Endothelial cell of umbilical vein (primary cell): ENCODE data around the gene RNU6-9. TPM values are rescaled to one million over a fixed set of nuclear protein-coding genes. Genes with fewer than 3 reads are reported as not detected.

ENCODE experiments used
- BruUV-seq: library from RNA; stranded (reverse); fragments of 400-500 nt; replicated peaks from 2 replicates; lab custom pipeline; 2021; lab: Mats Ljungman, UMichigan
- CTCF ChIA-PET: fragments of 300-600, 350-600 bp; sonication (Branson Sonifier 250); formaldehyde crosslinking; loops from one replicate; lab custom pipeline; 2021; ENCODE audit warnings: antibody characterized with exemption, inconsistent platforms; lab: Charles Lee
- POLR2A ChIA-PET: fragments of 300-600, 350-600 bp; sonication (Branson Sonifier 250); formaldehyde crosslinking; loops from one replicate; lab custom pipeline; 2021; ENCODE audit warnings: antibody characterized with exemption, inconsistent platforms; lab: Charles Lee
- DNase-seq: peaks from one replicate; pipeline ENCODE4 v3.0.0-alpha.2; 2011; ENCODE audit warnings: low read depth, low spot score
- FAIRE-seq: peaks from 2 replicates; lab custom pipeline; 2011; peaks lifted over from hg19 to GRCh38; lab: Jason Lieb, UNC
- H2AFZ ChIP-seq: 2 replicates; pipeline ENCODE4 v1.6.0; 2012; ENCODE audit warnings: low read depth, low read length, control low read depth, inconsistent platforms
- H3K27ac ChIP-seq: 2 replicates; pipeline ENCODE4 v1.5.1; 2011; ENCODE audit warnings: low read depth, mild to moderate bottlenecking, control low read depth, low read length, moderate library complexity; ENCODE audit not compliant: insufficient read depth
- H3K27me3 ChIP-seq, 2 experiments: 2 replicates each; pipeline versions ENCODE4 v1.6.0 to v1.6.1; 2011; ENCODE audit warnings: low read length in 2 of 2, mixed read lengths in 1 of 2; ENCODE audit not compliant: control insufficient read depth in 2 of 2, insufficient read depth in 2 of 2
- H3K36me3 ChIP-seq, 2 experiments: 2 replicates in 1 of 2; 3 replicates in 1 of 2; pipeline ENCODE4 v1.5.1; 2011; ENCODE audit warnings: low read length in 2 of 2, mild to moderate bottlenecking in 1 of 2, moderate library complexity in 1 of 2; ENCODE audit not compliant: control insufficient read depth in 2 of 2, insufficient read depth in 2 of 2; ENCODE audit errors: extremely low read depth in 1 of 2
- H3K4me1 ChIP-seq: 3 replicates; pipeline ENCODE4 v1.5.1; 2011; ENCODE audit warnings: mild to moderate bottlenecking, low read length; ENCODE audit not compliant: control insufficient read depth, insufficient read depth; ENCODE audit errors: extremely low read depth
- H3K4me2 ChIP-seq: 2 replicates; pipeline ENCODE4 v1.6.1; 2011; ENCODE audit warnings: low read length, control low read depth, mixed read lengths; ENCODE audit not compliant: insufficient read depth
- H3K4me3 ChIP-seq, 3 experiments: fragments of 200-600 bp in 1 of 3; sonication (generic), shearing (Covaris generic) in 1 of 3; replicated peaks in 1 of 3; 2 replicates each; pipeline ENCODE4 v1.5.1; 2011 to 2016; ENCODE audit warnings: control low read depth in 3 of 3, low read length in 3 of 3, mild to moderate bottlenecking in 2 of 3, inconsistent platforms in 1 of 3, low read depth in 1 of 3, moderate library complexity in 1 of 3; ENCODE audit not compliant: insufficient read depth in 1 of 3
- H3K79me2 ChIP-seq: 2 replicates; pipeline ENCODE4 v1.6.0; 2012; ENCODE audit warnings: low read length, inconsistent platforms; ENCODE audit not compliant: control insufficient read depth, insufficient read depth
- H3K9ac ChIP-seq: replicated peaks from 2 replicates; pipeline ENCODE3; 2011; ENCODE audit warnings: low read length, control low read depth; ENCODE audit not compliant: insufficient read depth; ENCODE audit errors: extremely low read depth
- H3K9me1 ChIP-seq: replicated peaks from 3 replicates; pipeline ENCODE4 v1.6.0; 2011; ENCODE audit warnings: mild to moderate bottlenecking, low read length; ENCODE audit not compliant: control insufficient read depth, insufficient read depth; ENCODE audit errors: extremely low read depth
- H3K9me3 ChIP-seq: replicated peaks from 2 replicates; pipeline ENCODE4 v1.5.1; 2012; ENCODE audit warnings: low read length, inconsistent platforms; ENCODE audit not compliant: control insufficient read depth, insufficient read depth
- H4K20me1 ChIP-seq: replicated peaks from 2 replicates; pipeline ENCODE3; 2011; ENCODE audit warnings: mild to moderate bottlenecking, low read length; ENCODE audit not compliant: control insufficient read depth, insufficient read depth; ENCODE audit errors: extremely low read depth
- EZH2 ChIP-seq: IDR thresholded peaks from 2 replicates; pipeline ENCODE4 v1.6.1; 2012; ENCODE audit warnings: borderline replicate concordance, low read depth, mild to moderate bottlenecking, moderate library complexity, low read length, inconsistent platforms; ENCODE audit not compliant: severe bottlenecking
- FOS ChIP-seq: IDR thresholded peaks from 2 replicates; pipeline ENCODE4 v1.6.1; 2011; ENCODE audit warnings: mild to moderate bottlenecking, low read length, moderate library complexity, borderline replicate concordance; ENCODE audit not compliant: insufficient read depth
- GATA2 ChIP-seq: IDR thresholded peaks from 2 replicates; pipeline ENCODE4 v1.7.0; 2011; ENCODE audit warnings: low read depth, mild to moderate bottlenecking, moderate library complexity, mixed read lengths, low read length; ENCODE audit not compliant: insufficient read length, insufficient read depth
- JUN ChIP-seq: IDR thresholded peaks from 2 replicates; pipeline ENCODE4 v1.6.1; 2011; ENCODE audit warnings: borderline replicate concordance, low read depth; ENCODE audit not compliant: insufficient read length, insufficient read depth
- MYC ChIP-seq: IDR thresholded peaks from one replicate; pipeline ENCODE4 v1.6.1; 2011; ENCODE audit warnings: mild to moderate bottlenecking, low read depth, low read length
- POLR2A ChIP-seq: IDR thresholded peaks from 2 replicates; pipeline ENCODE4 v1.6.1; 2012; ENCODE audit warnings: low read depth, mild to moderate bottlenecking, control low read depth, low read length
- POLR2AphosphoS5 ChIP-seq: IDR thresholded peaks from 2 replicates; pipeline ENCODE4 v1.6.1; 2012; ENCODE audit warnings: low read depth, mild to moderate bottlenecking, control low read depth, low read length, moderate library complexity; ENCODE audit not compliant: insufficient read depth
- dilution Hi-C: fragments of 300-500 bp; cut with MboI; formaldehyde crosslinking; loops from one replicate; pipeline ENCODE4 v1.15.0; 2019; ENCODE audit warnings: low sequenced_read_pairs; ENCODE audit not compliant: extremely low pct_ligation_motif_present
- intact Hi-C: fragments of 100-400 bp; cut with micrococcal nuclease; formaldehyde crosslinking; loops from one replicate; pipeline ENCODE4 v1.10.0; 2022
- polyA plus RNA-seq, 4 experiments: library from polyadenylated mRNA; depleted of rRNA in 3 of 4; stranded (reverse) in 3 of 4; unstranded in 1 of 4; fragments of >200 nt; gene quantifications; 2 replicates each; pipeline versions ENCODE4 v1.2.1 to v1.2.3, GENCODE V29; 2011 to 2012; ENCODE audit warnings: missing spikeins in 1 of 4
- total RNA-seq: library from RNA; stranded (reverse); gene quantifications from 2 replicates; pipeline ENCODE4 v1.2.3, GENCODE V29; 2021
- TF ChIP-seq, protein P1 (sequence below): IDR thresholded peaks from 2 replicates; pipeline ENCODE4 v1.6.1; 2011; ENCODE audit not compliant: insufficient read depth, insufficient read length
- TF ChIP-seq, protein P2 (sequence below), 2 donors: IDR thresholded peaks; 1 replicate in 1 of 2; 2 replicates in 1 of 2; pipeline ENCODE4 v1.5.1; 2011; ENCODE audit warnings: low read length in 2 of 2, mild to moderate bottlenecking in 2 of 2, moderate library complexity in 2 of 2, control low read depth in 1 of 2, inconsistent platforms in 1 of 2, low read depth in 1 of 2; ENCODE audit not compliant: insufficient read depth in 1 of 2; ENCODE audit errors: extremely low read depth in 1 of 2

The RNU6-9 gene
- total and polyA plus RNA-seq, 2 donors (not counting 3 experiments of a cell fraction or from before 2014, with no cell fraction given): not detected

GRCh38 chr19:918481-919198 is 25.4 kb downstream of the RNU6-9 start:
- Histone ChIP-seq H3K4me1 (peaks cover 2% of the 10 kb centered on the region), H3K27me3 (peaks cover 28 to 35% of the 10 kb centered on the region in 2 experiments), H2AFZ (no peak overlapping the region), H3K4me2 (no peak overlapping the region), H3K9ac (no peak overlapping the region), H3K9me1 (no peaks in the 10 kb centered on the region), H3K9me3 (no peaks in the 10 kb centered on the region), H3K27ac (no peak overlapping the region), H3K79me2 (no peaks in the 10 kb centered on the region), H3K36me3 (no peaks in the 10 kb centered on the region), H3K4me3 (no peak overlapping the region), H4K20me1 (no peaks in the 10 kb centered on the region)
- dilution Hi-C loops (no loop called here), intact Hi-C loops (no loop called here)
- CTCF ChIA-PET: interaction anchor here (1.0 to 2.6 kb wide), 3 partner anchors 55 to 148 kb away, joined by 3 to 10 read pairs (median 3); partner anchors contain the start of gene WDR18
- POLR2A ChIA-PET: no interaction called here
- TF ChIP-seq POLR2AphosphoS5: no peak
- no peak for TF ChIP-seq FOS
- TF ChIP-seq JUN: no peak
- TF ChIP-seq POLR2A: no peak
- TF ChIP-seq MYC: no peak
- TF ChIP-seq, protein P1, sequence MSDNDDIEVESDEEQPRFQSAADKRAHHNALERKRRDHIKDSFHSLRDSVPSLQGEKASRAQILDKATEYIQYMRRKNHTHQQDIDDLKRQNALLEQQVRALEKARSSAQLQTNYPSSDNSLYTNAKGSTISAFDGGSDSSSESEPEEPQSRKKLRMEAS: no peak
- TF ChIP-seq, protein P2, sequence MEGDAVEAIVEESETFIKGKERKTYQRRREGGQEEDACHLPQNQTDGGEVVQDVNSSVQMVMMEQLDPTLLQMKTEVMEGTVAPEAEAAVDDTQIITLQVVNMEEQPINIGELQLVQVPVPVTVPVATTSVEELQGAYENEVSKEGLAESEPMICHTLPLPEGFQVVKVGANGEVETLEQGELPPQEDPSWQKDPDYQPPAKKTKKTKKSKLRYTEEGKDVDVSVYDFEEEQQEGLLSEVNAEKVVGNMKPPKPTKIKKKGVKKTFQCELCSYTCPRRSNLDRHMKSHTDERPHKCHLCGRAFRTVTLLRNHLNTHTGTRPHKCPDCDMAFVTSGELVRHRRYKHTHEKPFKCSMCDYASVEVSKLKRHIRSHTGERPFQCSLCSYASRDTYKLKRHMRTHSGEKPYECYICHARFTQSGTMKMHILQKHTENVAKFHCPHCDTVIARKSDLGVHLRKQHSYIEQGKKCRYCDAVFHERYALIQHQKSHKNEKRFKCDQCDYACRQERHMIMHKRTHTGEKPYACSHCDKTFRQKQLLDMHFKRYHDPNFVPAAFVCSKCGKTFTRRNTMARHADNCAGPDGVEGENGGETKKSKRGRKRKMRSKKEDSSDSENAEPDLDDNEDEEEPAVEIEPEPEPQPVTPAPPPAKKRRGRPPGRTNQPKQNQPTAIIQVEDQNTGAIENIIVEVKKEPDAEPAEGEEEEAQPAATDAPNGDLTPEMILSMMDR (IDR thresholded peaks at IDR 0.05; ENCODE audit: extremely low read depth in 1 of 2, insufficient read depth in 1 of 2, low read depth in 1 of 2, low read length in 2 of 2): no peak
- no peak for TF ChIP-seq EZH2
- TF ChIP-seq GATA2: no peak
- FAIRE-seq (no peak), DNase-seq (no peak)
- no TSS peak for BruUV-seq
